ENCODE data around the gene FIBIN. TPM values are rescaled to one million over a fixed set of nuclear protein-coding genes. Genes with fewer than 3 reads are reported as not detected.

The FIBIN gene
- total RNA-seq, 1 donor: 25.9 TPM

DNA sequence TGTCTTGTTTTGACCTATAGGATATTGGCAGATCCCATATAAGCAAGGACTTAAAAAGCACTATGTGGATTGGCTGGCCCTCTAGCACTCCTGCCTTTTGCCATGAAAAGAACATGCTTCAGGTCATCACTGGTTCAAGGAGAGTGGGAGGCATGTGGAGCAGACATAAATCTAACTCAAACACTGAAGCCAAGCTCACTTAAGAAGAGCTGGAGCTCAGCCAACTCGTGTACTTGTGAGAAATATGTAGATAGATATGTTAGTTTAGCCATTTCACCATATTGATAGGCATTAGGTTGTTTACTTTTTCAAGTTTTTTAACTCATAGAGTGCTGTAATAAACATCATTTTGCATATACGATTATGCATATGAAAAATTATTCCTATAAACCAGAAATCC is 26.8 kb downstream of the FIBIN start:
- no peak overlapping the region for H3K4me3 ChIP-seq (ENCODE audit: low read depth, low read length)
- TF ChIP-seq, protein P1, sequence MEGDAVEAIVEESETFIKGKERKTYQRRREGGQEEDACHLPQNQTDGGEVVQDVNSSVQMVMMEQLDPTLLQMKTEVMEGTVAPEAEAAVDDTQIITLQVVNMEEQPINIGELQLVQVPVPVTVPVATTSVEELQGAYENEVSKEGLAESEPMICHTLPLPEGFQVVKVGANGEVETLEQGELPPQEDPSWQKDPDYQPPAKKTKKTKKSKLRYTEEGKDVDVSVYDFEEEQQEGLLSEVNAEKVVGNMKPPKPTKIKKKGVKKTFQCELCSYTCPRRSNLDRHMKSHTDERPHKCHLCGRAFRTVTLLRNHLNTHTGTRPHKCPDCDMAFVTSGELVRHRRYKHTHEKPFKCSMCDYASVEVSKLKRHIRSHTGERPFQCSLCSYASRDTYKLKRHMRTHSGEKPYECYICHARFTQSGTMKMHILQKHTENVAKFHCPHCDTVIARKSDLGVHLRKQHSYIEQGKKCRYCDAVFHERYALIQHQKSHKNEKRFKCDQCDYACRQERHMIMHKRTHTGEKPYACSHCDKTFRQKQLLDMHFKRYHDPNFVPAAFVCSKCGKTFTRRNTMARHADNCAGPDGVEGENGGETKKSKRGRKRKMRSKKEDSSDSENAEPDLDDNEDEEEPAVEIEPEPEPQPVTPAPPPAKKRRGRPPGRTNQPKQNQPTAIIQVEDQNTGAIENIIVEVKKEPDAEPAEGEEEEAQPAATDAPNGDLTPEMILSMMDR (IDR thresholded peaks at IDR 0.05; ENCODE audit: insufficient read depth, low read depth, low read length): no peak
- DNase-seq (ENCODE audit: low read depth): no peak

DNA sequence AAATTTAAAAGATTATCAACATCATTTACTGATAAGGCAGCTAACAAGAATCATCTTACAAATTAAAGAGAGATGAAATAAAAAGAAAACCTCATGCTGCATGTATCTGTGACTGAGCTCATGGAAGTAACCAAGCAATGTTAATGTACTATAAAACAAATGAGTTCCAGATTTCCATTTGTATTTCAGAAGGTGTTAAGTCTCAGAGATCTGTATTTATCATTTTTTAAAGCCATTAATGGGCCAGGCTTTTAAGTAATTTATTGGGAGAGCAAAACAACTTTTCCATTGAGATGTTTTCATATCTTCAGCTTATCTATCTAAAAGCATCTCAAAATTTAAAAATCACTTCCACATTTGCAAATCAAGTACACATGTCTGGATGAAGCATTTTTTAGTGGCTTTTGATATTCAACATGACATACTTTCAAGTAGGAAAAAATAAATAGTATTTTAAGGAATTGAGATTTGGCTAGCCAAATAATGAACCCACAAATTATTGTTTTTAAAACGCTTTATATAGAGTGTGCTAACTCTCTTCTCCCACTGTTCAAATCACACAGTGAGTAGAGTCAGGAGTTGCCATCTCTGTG is 28.8 kb downstream of the FIBIN start:
- TF ChIP-seq, protein P1 (IDR thresholded peaks at IDR 0.05; ENCODE audit: insufficient read depth, low read depth, low read length): no peak
- no peak overlapping the region for H3K4me3 ChIP-seq (ENCODE audit: low read depth, low read length)
- DNase-seq (ENCODE audit: low read depth): peak; percentile 35

DNA sequence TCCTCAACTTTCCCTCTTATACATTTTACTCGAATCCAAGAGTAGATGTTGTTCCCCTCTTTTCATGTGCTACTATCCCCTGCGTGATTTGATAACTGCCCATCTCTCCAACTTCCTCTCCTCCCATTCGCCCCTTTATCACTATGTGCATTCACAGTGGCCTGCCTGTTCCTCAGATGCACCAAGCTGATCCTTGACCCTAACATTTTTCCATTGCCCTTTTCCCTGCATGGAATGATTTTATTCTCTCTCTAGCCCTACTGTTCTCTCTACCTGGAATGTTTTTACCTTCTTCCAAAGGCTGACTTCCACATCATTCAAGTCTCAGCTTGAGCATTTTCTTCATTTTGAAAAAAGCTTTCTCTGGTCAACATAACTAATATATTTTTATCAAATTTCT is 31.0 kb downstream of the FIBIN start:
- no peak overlapping the region for H3K4me3 ChIP-seq (ENCODE audit: low read depth, low read length)
- TF ChIP-seq, protein P1 (IDR thresholded peaks at IDR 0.05; ENCODE audit: insufficient read depth, low read depth, low read length): no peak
- DNase-seq (ENCODE audit: low read depth): no peak

DNA sequence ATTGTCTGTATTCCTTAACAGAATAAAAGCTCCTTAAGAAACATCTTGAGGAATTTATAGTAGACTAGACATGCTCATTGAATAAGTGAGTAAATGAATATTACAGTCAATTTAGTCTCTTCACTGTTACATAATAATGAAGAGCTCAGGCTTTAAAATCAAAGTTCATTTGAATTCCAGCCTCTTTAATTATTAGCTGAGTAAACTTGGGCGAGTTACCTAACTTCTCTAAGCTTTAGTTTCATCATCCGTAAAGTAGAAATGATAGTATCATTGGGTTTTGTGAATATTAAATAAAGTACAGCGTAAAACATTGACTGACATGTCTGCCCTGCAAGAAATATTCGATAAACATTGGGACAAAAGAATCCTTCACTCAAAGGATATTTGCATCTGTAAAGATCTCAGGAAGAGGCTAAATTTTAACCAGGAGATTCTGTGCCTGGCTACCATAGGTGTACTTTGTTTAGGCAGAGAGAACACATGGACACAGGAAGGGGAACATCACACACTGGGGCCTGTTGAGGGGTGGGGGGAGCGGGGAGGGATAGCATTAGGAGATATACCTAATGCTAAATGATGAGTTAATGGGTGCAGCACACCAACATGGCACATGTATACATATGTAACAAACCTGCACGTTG is 31.5 kb downstream of the FIBIN start:
- H3K4me3 ChIP-seq (ENCODE audit: low read depth, low read length): no peak overlapping the region
- DNase-seq (ENCODE audit: low read depth): no peak
- TF ChIP-seq, protein P1 (IDR thresholded peaks at IDR 0.05; ENCODE audit: insufficient read depth, low read depth, low read length): no peak

DNA sequence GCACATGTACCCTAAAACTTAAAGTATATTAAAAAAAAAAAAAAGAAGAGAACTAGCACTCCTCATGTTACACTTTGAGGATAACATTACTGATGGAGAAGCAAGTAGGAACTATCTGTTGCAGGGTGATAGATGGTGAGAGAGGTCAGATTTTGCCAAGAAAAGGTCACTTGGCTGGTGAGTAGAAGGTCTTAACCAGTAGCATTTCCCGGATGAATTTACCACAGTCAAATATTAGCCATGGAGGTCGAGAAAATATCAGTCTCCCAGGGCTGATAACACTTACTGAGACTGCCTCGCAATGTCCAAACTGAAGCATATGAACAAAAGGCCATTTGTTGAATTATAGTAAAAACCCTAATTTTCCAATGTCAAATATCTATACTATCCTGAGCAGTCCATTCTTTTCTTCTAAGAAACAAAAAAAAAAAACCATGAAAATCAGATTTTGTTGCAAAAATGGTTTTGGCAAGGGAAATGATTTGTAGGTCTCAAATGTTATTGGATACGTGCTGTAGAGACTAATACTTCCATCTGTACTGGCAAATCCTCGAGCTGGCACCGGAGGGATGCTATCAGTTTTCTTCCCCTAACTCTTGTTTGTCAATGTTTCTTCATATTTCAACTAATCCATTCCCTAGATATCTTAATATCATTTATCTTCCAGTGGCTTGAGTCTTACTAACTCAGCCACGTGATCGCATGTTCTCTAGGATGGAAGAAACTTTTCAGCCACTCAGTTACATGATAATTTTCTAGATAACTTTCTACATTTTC is 32.2 kb downstream of the FIBIN start:
- H3K4me3 ChIP-seq (ENCODE audit: low read depth, low read length): no peak overlapping the region
- TF ChIP-seq, protein P1 (IDR thresholded peaks at IDR 0.05; ENCODE audit: insufficient read depth, low read depth, low read length): no peak

DNA sequence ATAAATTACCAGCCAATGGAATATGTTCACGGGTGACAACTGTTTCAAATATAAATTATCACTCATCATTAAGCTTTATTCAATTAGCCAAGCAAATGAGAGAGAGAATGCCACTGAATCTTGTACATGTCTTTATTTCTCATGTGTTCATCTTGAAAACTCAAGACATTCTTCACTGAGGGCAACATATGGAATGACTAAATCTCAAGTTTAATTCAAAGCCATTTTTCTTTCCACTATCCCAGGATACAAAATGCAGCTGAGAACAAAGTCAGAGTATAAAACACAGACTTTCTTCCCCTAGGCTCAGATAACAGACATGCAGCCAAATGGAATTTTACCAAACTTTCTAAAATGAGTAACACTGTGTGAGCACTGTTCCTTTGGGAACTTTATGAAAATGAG is 34.7 kb downstream of the FIBIN start:
- DNase-seq (ENCODE audit: low read depth): peak; percentile 10
- H3K4me3 ChIP-seq (ENCODE audit: low read depth, low read length): no peak overlapping the region
- TF ChIP-seq, protein P1 (IDR thresholded peaks at IDR 0.05; ENCODE audit: insufficient read depth, low read depth, low read length): no peak

More for the DNA sequence above, 32.2 kb downstream of the FIBIN start:
- DNase-seq (ENCODE audit: low read depth): no peak

Data from fibroblast of villous mesenchyme (primary cell).